ENCODE results near the gene RDH5. TPM values are rescaled to one million over a fixed set of nuclear protein-coding genes. Genes with fewer than 3 reads are reported as not detected.

Gene RDH5
- total RNA-seq, 1 experiment from 2014 or later: 4.2 TPM

- Histone ChIP-seq H3K27me3 (ENCODE audit: control insufficient read depth, insufficient read depth, low read length) (peaks cover 7% of the 10 kb centered on the region; the same call in 1 of the 2 replicates), H3K4me3 (ENCODE audit: insufficient read depth, low read depth, low read length) (no peak overlapping the region), H3K36me3 (replicated peaks; ENCODE audit: control insufficient read depth, insufficient read depth, low read length) (no peaks in the 10 kb centered on the region)
- DNase-seq: no peak
Observed at GRCh38 chr12:55713721-55714120, 6.5 kb upstream of the RDH5 start.

GRCh38 chr12:55715169-55715764 is 4.9 kb upstream of the RDH5 start:
- peaks cover 5% of the 10 kb centered on the region; the same call in 1 of the 2 replicates for H3K27me3 ChIP-seq (ENCODE audit: control insufficient read depth, insufficient read depth, low read length)
- H3K36me3 ChIP-seq (replicated peaks; ENCODE audit: control insufficient read depth, insufficient read depth, low read length): no peaks in the 10 kb centered on the region
- peak overlapping the region; percentile 92 for H3K4me3 ChIP-seq (ENCODE audit: insufficient read depth, low read depth, low read length)
- DNase-seq: no peak

GRCh38 chr12:55715833-55716581 is 4.2 kb upstream of the RDH5 start, which contains the start of gene BLOC1S1:
Gene BLOC1S1, plus strand, starts transcription at chr12:55716046. Its CDS starts 6 bp downstream, at chr12:55716052.
- Histone ChIP-seq H3K4me3 (ENCODE audit: insufficient read depth, low read depth, low read length) (peak within 1 kb of the TSS; percentile 92), H3K27me3 (ENCODE audit: control insufficient read depth, insufficient read depth, low read length) (peaks cover 5% of the 10 kb centered on the region; the same call in 1 of the 2 replicates), H3K36me3 (replicated peaks; ENCODE audit: control insufficient read depth, insufficient read depth, low read length) (no peaks in the 10 kb centered on the region)
- peak; percentile 98 for DNase-seq

GRCh38 chr12:55716582-55716957 is 3.6 kb upstream of the RDH5 start:
- Histone ChIP-seq H3K27me3 (ENCODE audit: control insufficient read depth, insufficient read depth, low read length) (peaks cover 5% of the 10 kb centered on the region; the same call in 1 of the 2 replicates), H3K4me3 (ENCODE audit: insufficient read depth, low read depth, low read length) (peak overlapping the region; percentile 92), H3K36me3 (replicated peaks; ENCODE audit: control insufficient read depth, insufficient read depth, low read length) (no peaks in the 10 kb centered on the region)
- DNase-seq: no peak

- H3K27me3 ChIP-seq (ENCODE audit: control insufficient read depth, insufficient read depth, low read length): peaks cover 2% of the 10 kb centered on the region; the same call in 1 of the 2 replicates
Observed at GRCh38 chr12:55717011-55718007, 2.9 kb upstream of the RDH5 start.

GRCh38 chr12:55718015-55718414 is 2.2 kb upstream of the RDH5 start:
- no peaks in the 10 kb centered on the region for H3K27me3 ChIP-seq (ENCODE audit: control insufficient read depth, insufficient read depth, low read length)
- peak; percentile 80 for DNase-seq
- no peak overlapping the region for H3K4me3 ChIP-seq (ENCODE audit: insufficient read depth, low read depth, low read length)
- H3K36me3 ChIP-seq (replicated peaks; ENCODE audit: control insufficient read depth, insufficient read depth, low read length): no peaks in the 10 kb centered on the region

More at GRCh38 chr12:55717011-55718007, 2.9 kb upstream of the RDH5 start:
- peak; percentile 39 for DNase-seq
- Histone ChIP-seq H3K4me3 (ENCODE audit: insufficient read depth, low read depth, low read length) (peak overlapping the region; percentile 92), H3K36me3 (replicated peaks; ENCODE audit: control insufficient read depth, insufficient read depth, low read length) (no peaks in the 10 kb centered on the region)

- Histone ChIP-seq H3K4me3 (ENCODE audit: insufficient read depth, low read depth, low read length) (no peak overlapping the region), H3K27me3 (ENCODE audit: control insufficient read depth, insufficient read depth, low read length) (no peaks in the 10 kb centered on the region), H3K36me3 (replicated peaks; ENCODE audit: control insufficient read depth, insufficient read depth, low read length) (peaks cover 1% of the 10 kb centered on the region; the same call in 1 of the 2 replicates)
- peak; percentile 40 for DNase-seq
Observed at GRCh38 chr12:55718624-55719275, 1.4 kb upstream of the RDH5 start.

- Histone ChIP-seq H3K27me3 (ENCODE audit: control insufficient read depth, insufficient read depth, low read length) (no peaks in the 10 kb centered on the region), H3K4me3 (ENCODE audit: insufficient read depth, low read depth, low read length) (no peak overlapping the region), H3K36me3 (replicated peaks; ENCODE audit: control insufficient read depth, insufficient read depth, low read length) (peaks cover 7% of the 10 kb centered on the region)
- DNase-seq: no peak
Observed at GRCh38 chr12:55719371-55719770, 822 bp upstream of the RDH5 start.

- H3K27me3 ChIP-seq (ENCODE audit: control insufficient read depth, insufficient read depth, low read length): no peaks in the 10 kb centered on the region
- H3K36me3 ChIP-seq (replicated peaks; ENCODE audit: control insufficient read depth, insufficient read depth, low read length): peaks cover 18% of the 10 kb centered on the region
- H3K4me3 ChIP-seq (ENCODE audit: insufficient read depth, low read depth, low read length): no peak overlapping the region
- DNase-seq: peak; percentile 81
Observed at GRCh38 chr12:55720894-55721444, 776 bp downstream of the RDH5 start.

GRCh38 chr12:55721601-55722213 is 1.5 kb downstream of the RDH5 start:
- Histone ChIP-seq H3K4me3 (ENCODE audit: insufficient read depth, low read depth, low read length) (no peak overlapping the region), H3K36me3 (replicated peaks; ENCODE audit: control insufficient read depth, insufficient read depth, low read length) (peaks cover 23% of the 10 kb centered on the region), H3K27me3 (ENCODE audit: control insufficient read depth, insufficient read depth, low read length) (no peaks in the 10 kb centered on the region)
- peak; percentile 38 for DNase-seq

GRCh38 chr12:55722948-55723347 is 2.8 kb downstream of the RDH5 start:
- no peaks in the 10 kb centered on the region for H3K27me3 ChIP-seq (ENCODE audit: control insufficient read depth, insufficient read depth, low read length)
- peaks cover 26% of the 10 kb centered on the region for H3K36me3 ChIP-seq (replicated peaks; ENCODE audit: control insufficient read depth, insufficient read depth, low read length)
- DNase-seq: no peak
- H3K4me3 ChIP-seq (ENCODE audit: insufficient read depth, low read depth, low read length): no peak overlapping the region

- no peaks in the 10 kb centered on the region for H3K27me3 ChIP-seq (ENCODE audit: control insufficient read depth, insufficient read depth, low read length)
- H3K4me3 ChIP-seq (ENCODE audit: insufficient read depth, low read depth, low read length): no peak overlapping the region
- H3K36me3 ChIP-seq (replicated peaks; ENCODE audit: control insufficient read depth, insufficient read depth, low read length): peaks cover 26% of the 10 kb centered on the region
- DNase-seq: no peak
Observed at GRCh38 chr12:55723516-55724225, 3.5 kb downstream of the RDH5 start.
